PC-9 (cell line): Measurements from ENCODE around the gene CYTH3.

Experiments
- CTCF ChIP-seq: fragments of 200-600 bp; sonication (generic); conservative IDR thresholded peaks from 2 replicates; pipeline ENCODE4 v1.6.1; 2017; ENCODE audit warnings: mixed run types, antibody characterized with exemption, mild to moderate bottlenecking, moderate library complexity
- EZH2 ChIP-seq: fragments of 200-600 bp; sonication (generic); IDR thresholded peaks from 2 replicates; pipeline ENCODE4 v1.8.0; 2017; ENCODE audit warnings: antibody characterized with exemption, low read depth

GRCh38 chr7:6178298-6179029 is 94.0 kb downstream of the CYTH3 start:
- TF ChIP-seq CTCF (no peak), EZH2 (no peak)
